Stimulated activated CD8-positive, alpha-beta memory T cell treated with anti-CD3 and anti-CD28 coated beads, Interleukin-12 subunit alpha, Interleukin-12 subunit beta, amount 100 ng/mL, for 1 hour (primary cell): Measurements from ENCODE around the gene STK32C.

Source experiments
- DNase-seq: peaks from one replicate; pipeline ENCODE4 v3.0.0-alpha.2; 2020; ENCODE audit warnings: low read depth

The STK32C gene

GRCh38 chr10:132198068-132198370 lies 109.7 kb downstream of the STK32C start:
- no peak for DNase-seq

- no peak for DNase-seq
These were observed 110.3 kb downstream of the STK32C start for GRCh38 chr10:132197271-132198067.

- no peak for DNase-seq
These were observed 111.3 kb downstream of the STK32C start for GRCh38 chr10:132196178-132197113.

GRCh38 chr10:132195366-132196075 lies 112.2 kb downstream of the STK32C start:
- DNase-seq = no peak

- DNase-seq = no peak
These were observed 113.0 kb downstream of the STK32C start for GRCh38 chr10:132194726-132195125.

- DNase-seq = no peak
These were observed 113.7 kb downstream of the STK32C start for GRCh38 chr10:132193907-132194552.

GRCh38 chr10:132192991-132193665 lies 114.6 kb downstream of the STK32C start:
- DNase-seq = no peak

GRCh38 chr10:132192076-132192975 lies 115.4 kb downstream of the STK32C start:
- no peak for DNase-seq

GRCh38 chr10:132189810-132190422 lies 117.8 kb downstream of the STK32C start:
- no peak for DNase-seq

- no peak for DNase-seq
These were observed 118.7 kb downstream of the STK32C start for GRCh38 chr10:132189016-132189415.

GRCh38 chr10:132188331-132188730 lies 119.4 kb downstream of the STK32C start:
- no peak for DNase-seq

- DNase-seq = no peak
These were observed 120.2 kb downstream of the STK32C start for GRCh38 chr10:132187430-132188138.

GRCh38 chr10:132186488-132187429 lies 121.0 kb downstream of the STK32C start, which contains the start of gene DPYSL4:
DPYSL4 (plus strand) TSS chr10:132186948; CDS start chr10:132187064, 116 bp downstream.
- DNase-seq = no peak

GRCh38 chr10:132185601-132186487 lies 121.9 kb downstream of the STK32C start:
- no peak for DNase-seq

- no peak for DNase-seq
These were observed 122.7 kb downstream of the STK32C start for GRCh38 chr10:132184816-132185593.

GRCh38 chr10:132183046-132183445 lies 124.7 kb downstream of the STK32C start:
- no peak for DNase-seq
